Measurements from ENCODE around the gene SORBS2. TPM values are rescaled to one million over a fixed set of nuclear protein-coding genes. Genes with fewer than 3 reads are reported as not detected.

The SORBS2 gene
- total RNA-seq, 2 donors from 2014 or later, result not detected

- ATAC-seq (peak; percentile 59 to 63), DNase-seq (ENCODE audit: low spot score in 2 of 2) (peak in 1 of 2 donors; percentile 70)
- no peaks in the 10 kb centered on the region for H3K36me3 Mint-ChIP-seq
- H3K27ac Mint-ChIP-seq, result no peak overlapping the region
- no peaks in the 10 kb centered on the region for H3K9me3 Mint-ChIP-seq
Measured at GRCh38 chr4:185597532-185598188, 214.3 kb downstream of the SORBS2 start.

GRCh38 chr4:185592845-185593488, 219.0 kb downstream of the SORBS2 start:
- Mint-ChIP-seq H3K36me3 (no peaks in the 10 kb centered on the region), H3K9me3 (no peaks in the 10 kb centered on the region), H3K27ac (no peak overlapping the region)
- ATAC-seq (no peak), DNase-seq (ENCODE audit: low spot score in 2 of 2) (no peak)

GRCh38 chr4:185592438-185592837, 219.6 kb downstream of the SORBS2 start:
- Mint-ChIP-seq H3K36me3 (peaks cover 4% of the 10 kb centered on the region in 2 donors), H3K9me3 (peaks cover 0 to 3% of the 10 kb centered on the region in 2 donors), H3K27ac (no peak overlapping the region)
- no peak for DNase-seq (ENCODE audit: low spot score in 2 of 2)
- no peak for ATAC-seq

DNA sequence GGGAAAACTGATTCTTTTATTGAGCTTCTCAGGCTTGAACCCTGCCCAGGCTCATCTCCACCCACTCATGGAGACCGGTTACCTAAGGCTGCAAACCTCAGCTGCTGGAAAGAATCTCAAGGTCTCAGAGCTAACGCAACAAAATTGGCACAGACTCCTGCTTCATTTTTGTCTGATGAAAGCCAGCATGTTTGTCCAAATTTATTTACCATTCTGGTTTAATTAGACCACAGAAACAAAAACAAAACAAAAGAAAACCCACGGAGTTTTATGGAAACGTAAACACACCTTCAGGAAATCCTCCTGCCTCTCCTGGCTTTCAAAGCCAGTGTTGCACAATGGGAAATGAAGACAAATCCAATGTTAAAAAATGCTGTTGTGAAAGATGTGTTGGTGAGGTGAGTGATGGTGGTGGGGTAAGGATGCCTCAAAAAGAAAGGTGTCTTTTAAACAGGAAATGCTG, 220.3 kb downstream of the SORBS2 start:
- peaks cover 11% of the 10 kb centered on the region in 2 donors for H3K36me3 Mint-ChIP-seq
- DNase-seq (ENCODE audit: low spot score in 2 of 2) (no peak), ATAC-seq (no peak)
- peaks cover 0 to 10% of the 10 kb centered on the region in 2 donors for H3K9me3 Mint-ChIP-seq
- no peak overlapping the region for H3K27ac Mint-ChIP-seq

DNA sequence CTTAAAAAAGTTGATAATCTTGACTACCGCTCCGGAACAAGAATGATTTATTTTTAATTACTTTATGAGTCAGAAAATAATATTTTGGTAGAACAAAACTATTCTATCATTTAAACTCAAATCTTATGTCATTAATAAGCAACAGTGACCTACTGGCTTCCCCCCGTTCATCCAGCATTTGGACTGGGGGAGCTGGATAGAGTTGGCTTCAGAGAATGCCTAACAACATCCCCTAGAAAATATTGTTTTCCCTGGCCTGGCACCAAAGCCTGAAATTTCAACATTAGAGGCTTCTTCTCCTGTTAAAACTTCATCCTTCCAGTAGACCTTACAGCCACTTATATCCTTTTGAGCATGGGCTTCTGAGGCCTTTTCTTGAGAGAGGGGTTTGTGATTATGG, 221.0 kb downstream of the SORBS2 start:
- no peak for ATAC-seq
- H3K36me3 Mint-ChIP-seq, result peaks cover 12 to 13% of the 10 kb centered on the region in 2 donors
- DNase-seq (ENCODE audit: low spot score in 2 of 2), result no peak
- H3K9me3 Mint-ChIP-seq, result peaks cover 0 to 10% of the 10 kb centered on the region in 2 donors
- H3K27ac Mint-ChIP-seq, result no peak overlapping the region

GRCh38 chr4:185589067-185589836, 222.7 kb downstream of the SORBS2 start:
- DNase-seq (ENCODE audit: low spot score in 2 of 2) (no peak), ATAC-seq (no peak)
- Mint-ChIP-seq H3K36me3 (peaks cover 12 to 13% of the 10 kb centered on the region in 2 donors), H3K9me3 (peaks cover 0 to 10% of the 10 kb centered on the region in 2 donors), H3K27ac (no peak overlapping the region)

- peaks cover 12 to 13% of the 10 kb centered on the region in 2 donors for H3K36me3 Mint-ChIP-seq
- DNase-seq (ENCODE audit: low spot score in 2 of 2), result peak; percentile 59 to 69
- H3K9me3 Mint-ChIP-seq, result peaks cover 0 to 10% of the 10 kb centered on the region in 2 donors
- peak overlapping the region; percentile 29 to 89 for H3K27ac Mint-ChIP-seq
- ATAC-seq, result peak; percentile 97 to 99
Measured at GRCh38 chr4:185587427-185588161, 224.4 kb downstream of the SORBS2 start.

GRCh38 chr4:185587030-185587426, 225.0 kb downstream of the SORBS2 start:
- H3K36me3 Mint-ChIP-seq, result peaks cover 12 to 13% of the 10 kb centered on the region in 2 donors
- peaks cover 0 to 10% of the 10 kb centered on the region in 2 donors for H3K9me3 Mint-ChIP-seq
- DNase-seq (ENCODE audit: low spot score in 2 of 2) (no peak), ATAC-seq (no peak)
- peak overlapping the region in 1 of 2 donors; percentile 29 for H3K27ac Mint-ChIP-seq

- DNase-seq (ENCODE audit: low spot score in 2 of 2) (no peak), ATAC-seq (no peak)
- Mint-ChIP-seq H3K36me3 (peaks cover 12 to 13% of the 10 kb centered on the region in 2 donors), H3K27ac (no peak overlapping the region), H3K9me3 (peaks cover 0 to 10% of the 10 kb centered on the region in 2 donors)
Measured at GRCh38 chr4:185585211-185585610, 226.8 kb downstream of the SORBS2 start.

DNA sequence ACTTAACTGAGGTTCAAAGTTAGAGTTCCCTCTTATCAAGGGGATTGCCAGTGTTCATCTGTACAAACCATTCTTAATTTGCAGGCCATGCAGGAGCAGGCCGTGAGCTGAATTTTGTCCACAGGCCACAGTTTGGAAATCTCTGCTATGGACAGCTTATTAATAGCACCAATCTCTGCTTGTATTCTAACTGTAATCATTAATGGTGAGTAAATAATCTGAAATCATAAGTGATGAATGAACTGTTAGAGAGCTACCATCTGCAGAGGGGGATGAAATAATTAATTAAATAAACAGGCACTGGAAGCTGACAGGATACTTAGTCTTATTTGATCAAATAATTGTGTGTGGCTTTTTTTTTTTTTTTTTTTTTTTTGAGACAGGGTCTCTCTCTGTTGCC, 228.2 kb downstream of the SORBS2 start:
- ATAC-seq (no peak), DNase-seq (ENCODE audit: low spot score in 2 of 2) (no peak)
- H3K36me3 Mint-ChIP-seq, result peaks cover 12 to 13% of the 10 kb centered on the region in 2 donors
- H3K27ac Mint-ChIP-seq, result no peak overlapping the region
- peaks cover 0 to 10% of the 10 kb centered on the region in 2 donors for H3K9me3 Mint-ChIP-seq

- ATAC-seq (no peak), DNase-seq (ENCODE audit: low spot score in 2 of 2) (no peak)
- Mint-ChIP-seq H3K9me3 (peaks cover 0 to 10% of the 10 kb centered on the region in 2 donors), H3K27ac (no peak overlapping the region), H3K36me3 (peaks cover 12 to 13% of the 10 kb centered on the region in 2 donors)
Measured at GRCh38 chr4:185582651-185583400, 229.2 kb downstream of the SORBS2 start.

GRCh38 chr4:185580699-185581098, 231.3 kb downstream of the SORBS2 start:
- DNase-seq (ENCODE audit: low spot score in 2 of 2) (no peak), ATAC-seq (no peak)
- no peaks in the 10 kb centered on the region for H3K36me3 Mint-ChIP-seq
- H3K27ac Mint-ChIP-seq, result no peak overlapping the region
- no peaks in the 10 kb centered on the region for H3K9me3 Mint-ChIP-seq

DNA sequence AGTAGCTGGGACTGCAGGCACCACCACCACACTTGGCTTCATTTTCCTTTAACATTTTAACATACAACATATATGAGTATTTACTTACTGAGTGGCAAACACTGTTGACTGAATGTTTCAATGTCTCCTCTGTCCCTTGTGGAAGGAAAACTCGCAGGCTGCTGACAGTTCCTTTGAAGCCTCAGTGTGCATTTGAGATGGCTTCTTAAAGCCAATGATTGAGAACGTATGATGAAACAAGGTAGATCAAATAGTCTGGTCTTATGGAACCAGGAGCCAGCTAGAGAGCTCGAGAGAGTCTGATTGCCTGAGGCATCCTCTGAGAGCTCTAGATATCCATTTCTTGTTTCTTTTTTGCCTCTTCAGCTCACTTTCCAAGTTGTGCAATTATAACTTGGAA, 233.7 kb downstream of the SORBS2 start:
- no peaks in the 10 kb centered on the region for H3K9me3 Mint-ChIP-seq
- no peak overlapping the region for H3K27ac Mint-ChIP-seq
- no peak for ATAC-seq
- no peak for DNase-seq (ENCODE audit: low spot score in 2 of 2)
- H3K36me3 Mint-ChIP-seq, result no peaks in the 10 kb centered on the region

DNA sequence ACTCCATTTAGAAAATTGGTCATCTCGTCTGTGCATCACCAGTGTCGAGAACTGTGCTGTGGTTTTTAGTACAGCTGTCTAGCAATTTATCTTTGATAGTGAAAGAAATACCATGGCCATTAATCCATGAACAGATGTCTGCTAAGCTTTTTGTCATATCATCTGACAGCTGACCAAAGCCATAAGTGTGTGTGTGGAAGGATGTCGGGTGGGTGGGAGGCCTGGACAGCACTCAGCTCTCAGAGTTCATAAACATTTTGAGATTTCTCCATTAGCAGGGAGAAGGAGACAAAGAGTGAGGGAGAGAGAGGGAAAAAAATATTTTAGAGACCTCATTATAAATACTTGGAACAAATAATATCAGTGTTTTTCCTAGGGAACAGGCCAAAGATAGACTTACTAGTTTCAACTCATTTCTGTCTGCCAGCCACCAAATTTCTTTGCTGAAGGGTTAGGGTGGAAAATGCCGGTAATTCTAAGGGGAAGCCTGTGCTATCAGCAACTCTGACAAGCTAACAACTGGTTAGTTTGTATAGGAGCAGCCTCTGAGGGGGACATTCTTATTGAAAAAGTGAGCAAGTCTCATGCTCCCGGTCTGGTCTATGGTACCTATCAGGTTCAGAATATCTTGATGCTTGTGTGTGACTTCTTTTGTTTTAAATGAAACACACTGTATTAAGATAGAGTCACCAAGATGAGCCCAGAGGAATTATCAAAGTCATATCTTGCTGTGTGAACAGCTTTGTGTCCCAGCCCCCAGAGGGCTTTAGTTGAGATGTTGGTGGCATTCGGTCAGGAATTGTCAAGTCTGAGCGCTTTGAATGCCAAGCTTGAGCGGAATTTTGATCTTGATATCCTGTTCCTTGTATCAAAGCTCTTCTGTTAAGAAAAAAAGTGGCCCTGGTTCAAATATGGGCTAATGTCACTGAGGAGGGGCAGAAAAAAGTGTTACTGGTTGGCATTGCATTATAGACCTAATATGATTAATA, 234.7 kb downstream of the SORBS2 start:
- H3K27ac Mint-ChIP-seq, result no peak overlapping the region
- H3K36me3 Mint-ChIP-seq, result no peaks in the 10 kb centered on the region
- H3K9me3 Mint-ChIP-seq, result no peaks in the 10 kb centered on the region
- DNase-seq (ENCODE audit: low spot score in 2 of 2) (no peak), ATAC-seq (no peak)
